HepG2 (cell line): ENCODE measurements around the gene ATRAID. TPM values are rescaled to one million over a fixed set of nuclear protein-coding genes. Genes with fewer than 3 reads are reported as not detected.

Experiments
- BRD4 ChIP-seq: sonication (generic); formaldehyde crosslinking; IDR thresholded peaks from 2 replicates; pipeline ENCODE4 v1.4.0; 2020; ENCODE audit warnings: missing genetic modification reagents
- EP300 ChIP-seq, 3 experiments: sonication (generic) in 1 of 3; formaldehyde crosslinking in 1 of 3; IDR thresholded peaks; 2 replicates each; pipeline versions ENCODE4 v1.5.1 to v1.6.1; 2011 to 2020; ENCODE audit warnings: low read depth in 2 of 3, low read length in 2 of 3, borderline replicate concordance in 1 of 3, improper control_type of control experiment in 1 of 3, mild to moderate bottlenecking in 1 of 3, missing genetic modification reagents in 1 of 3, moderate library complexity in 1 of 3
- FOXP1 ChIP-seq, 2 experiments: fragments of 450-650 bp in 1 of 2; IDR thresholded peaks; 2 replicates each; pipeline ENCODE4 v1.6.1; 2017 to 2018; ENCODE audit warnings: antibody characterized with exemption in 1 of 2
- KLF6 ChIP-seq: IDR thresholded peaks from 2 replicates; pipeline ENCODE4 v1.8.0; 2016; ENCODE audit warnings: missing biosample characterization, missing genetic modification reagents
- KLF9 ChIP-seq: IDR thresholded peaks from 2 replicates; pipeline ENCODE4 v1.6.1; 2016; ENCODE audit warnings: low read depth
- POLR2A ChIP-seq, 2 experiments: IDR thresholded peaks; 2 replicates each; pipeline ENCODE4 v1.6.1; 2011; ENCODE audit warnings: low read depth in 2 of 2, low read length in 2 of 2, mild to moderate bottlenecking in 1 of 2, moderate library complexity in 1 of 2; ENCODE audit not compliant: insufficient read depth in 1 of 2
- SALL2 ChIP-seq: sonication (generic); formaldehyde crosslinking; IDR thresholded peaks from 2 replicates; pipeline ENCODE4 v1.8.1; 2023; ENCODE audit warnings: mild to moderate bottlenecking, missing genetic modification reagents, inconsistent platforms
- SETDB1 ChIP-seq: sonication (generic); formaldehyde crosslinking; IDR thresholded peaks from 2 replicates; pipeline ENCODE4 v1.5.1; 2020; ENCODE audit warnings: missing genetic modification reagents, mild to moderate bottlenecking, borderline replicate concordance
- ZBTB38 ChIP-seq: sonication (generic); formaldehyde crosslinking; IDR thresholded peaks from 2 replicates; pipeline ENCODE4 v1.5.1; 2020; ENCODE audit warnings: mild to moderate bottlenecking, missing genetic modification reagents
- ZNF160 ChIP-seq: sonication (generic); formaldehyde crosslinking; IDR thresholded peaks from 2 replicates; pipeline ENCODE4 v1.8.0; 2022; ENCODE audit warnings: mild to moderate bottlenecking, inconsistent platforms, missing genetic modification reagents
- ZNF569 ChIP-seq: sonication (generic); formaldehyde crosslinking; IDR thresholded peaks from 2 replicates; pipeline ENCODE4 v1.5.0; 2020; ENCODE audit warnings: mild to moderate bottlenecking, missing genetic modification reagents, moderate library complexity, borderline replicate concordance
- ZNF572 ChIP-seq: sonication (generic); formaldehyde crosslinking; IDR thresholded peaks from 2 replicates; pipeline ENCODE4 v1.5.1; 2020; ENCODE audit warnings: mild to moderate bottlenecking, missing genetic modification reagents
- ZNF713 ChIP-seq: sonication (generic); formaldehyde crosslinking; IDR thresholded peaks from 2 replicates; pipeline ENCODE4 v1.4.0; 2020; ENCODE audit warnings: mild to moderate bottlenecking, missing genetic modification reagents
- ZNF788 ChIP-seq: sonication (generic); formaldehyde crosslinking; IDR thresholded peaks from 2 replicates; pipeline ENCODE4 v1.5.0; 2020; ENCODE audit warnings: mild to moderate bottlenecking, missing genetic modification reagents, borderline replicate concordance
- polyA plus RNA-seq, 8 experiments: library from polyadenylated mRNA; depleted of rRNA in 3 of 8; stranded (reverse) in 7 of 8; unstranded in 1 of 8; fragments of >200 nt; fragmentation: Illumina TruSeq in 4 of 8; extraction: Trizol in 4 of 8; gene quantifications; 2 replicates each; pipeline versions ENCODE4 v1.2.1 to v1.2.3, GENCODE V29; 2011 to 2016; ENCODE audit warnings: low read depth in 4 of 8, missing spikeins in 1 of 8, mixed read lengths in 1 of 8; ENCODE audit not compliant: insufficient read depth in 1 of 8
- total RNA-seq, 5 experiments: library from RNA; depleted of rRNA; stranded (reverse); fragments of >200 nt; fragmentation: Illumina TruSeq; extraction: Trizol; gene quantifications; 2 replicates each; pipeline ENCODE4 v1.2.3, GENCODE V29; 2016; ENCODE audit warnings: low read depth in 1 of 5
- TF ChIP-seq, protein P1 (sequence below): sonication (generic); formaldehyde crosslinking; IDR thresholded peaks from 2 replicates; pipeline ENCODE4 v1.4.0; 2020; ENCODE audit warnings: missing genetic modification reagents
- TF ChIP-seq, protein P2 (sequence below): sonication (generic); formaldehyde crosslinking; conservative IDR thresholded peaks from 2 replicates; pipeline ENCODE4 v1.4.0; 2020; ENCODE audit warnings: mild to moderate bottlenecking, missing genetic modification reagents, moderate library complexity
- TF ChIP-seq, protein P3 (sequence below): sonication (generic); formaldehyde crosslinking; IDR thresholded peaks from 2 replicates; pipeline ENCODE4 v1.5.0; 2020; ENCODE audit warnings: missing genetic modification reagents, mild to moderate bottlenecking, borderline replicate concordance
- TF ChIP-seq, protein P4 (sequence below): IDR thresholded peaks from 2 replicates; pipeline ENCODE4 v1.6.1; 2018; ENCODE audit warnings: missing genetic modification reagents

The ATRAID gene
- total and polyA plus RNA-seq, 2 of the 13 experiments (the other 11 are each of a cell fraction or from before 2014, with no cell fraction given) = 207 to 382 TPM

DNA sequence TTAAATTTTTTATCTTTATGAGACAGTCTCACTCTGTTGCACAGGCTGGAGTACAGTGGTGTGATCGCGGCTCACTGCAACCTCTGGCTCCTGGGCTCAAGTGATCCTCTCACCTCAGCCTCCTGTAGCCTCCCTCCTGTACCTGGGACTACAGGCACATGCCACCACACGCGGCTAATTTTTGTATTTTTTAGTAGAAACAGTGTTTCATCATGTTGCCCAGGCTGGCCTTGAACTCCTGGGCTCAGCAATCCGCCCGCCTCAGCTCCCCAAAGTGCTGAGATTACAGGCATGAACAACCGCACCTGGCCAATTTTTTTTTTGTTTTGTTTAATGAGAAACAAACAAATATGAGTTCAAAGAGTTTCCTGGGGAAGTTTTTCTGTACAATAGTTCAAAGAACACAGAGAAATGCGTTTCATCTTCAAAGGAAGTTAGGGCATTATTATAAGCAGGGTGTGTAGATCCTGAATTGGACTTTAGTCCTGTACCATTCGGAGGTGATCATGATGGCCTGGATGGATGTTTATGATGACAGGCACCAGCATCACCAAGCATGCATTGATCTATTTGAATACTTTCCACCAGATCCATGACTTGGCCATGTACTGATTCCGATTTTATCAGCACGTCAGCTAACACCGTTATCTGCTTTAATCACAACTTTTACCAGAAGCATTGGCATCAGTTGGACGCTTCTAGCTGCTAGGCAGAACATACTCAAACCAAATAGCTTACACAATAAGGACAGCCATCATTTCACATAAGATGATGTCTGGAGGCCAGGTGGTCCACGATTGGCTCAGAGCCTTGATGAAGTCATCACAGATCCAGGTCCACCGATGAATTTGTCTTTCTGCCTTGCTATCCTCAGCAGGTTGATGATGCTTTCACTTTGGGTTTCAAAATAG lies 34.1 kb upstream of the ATRAID start (continued):
- TF ChIP-seq, protein P1, sequence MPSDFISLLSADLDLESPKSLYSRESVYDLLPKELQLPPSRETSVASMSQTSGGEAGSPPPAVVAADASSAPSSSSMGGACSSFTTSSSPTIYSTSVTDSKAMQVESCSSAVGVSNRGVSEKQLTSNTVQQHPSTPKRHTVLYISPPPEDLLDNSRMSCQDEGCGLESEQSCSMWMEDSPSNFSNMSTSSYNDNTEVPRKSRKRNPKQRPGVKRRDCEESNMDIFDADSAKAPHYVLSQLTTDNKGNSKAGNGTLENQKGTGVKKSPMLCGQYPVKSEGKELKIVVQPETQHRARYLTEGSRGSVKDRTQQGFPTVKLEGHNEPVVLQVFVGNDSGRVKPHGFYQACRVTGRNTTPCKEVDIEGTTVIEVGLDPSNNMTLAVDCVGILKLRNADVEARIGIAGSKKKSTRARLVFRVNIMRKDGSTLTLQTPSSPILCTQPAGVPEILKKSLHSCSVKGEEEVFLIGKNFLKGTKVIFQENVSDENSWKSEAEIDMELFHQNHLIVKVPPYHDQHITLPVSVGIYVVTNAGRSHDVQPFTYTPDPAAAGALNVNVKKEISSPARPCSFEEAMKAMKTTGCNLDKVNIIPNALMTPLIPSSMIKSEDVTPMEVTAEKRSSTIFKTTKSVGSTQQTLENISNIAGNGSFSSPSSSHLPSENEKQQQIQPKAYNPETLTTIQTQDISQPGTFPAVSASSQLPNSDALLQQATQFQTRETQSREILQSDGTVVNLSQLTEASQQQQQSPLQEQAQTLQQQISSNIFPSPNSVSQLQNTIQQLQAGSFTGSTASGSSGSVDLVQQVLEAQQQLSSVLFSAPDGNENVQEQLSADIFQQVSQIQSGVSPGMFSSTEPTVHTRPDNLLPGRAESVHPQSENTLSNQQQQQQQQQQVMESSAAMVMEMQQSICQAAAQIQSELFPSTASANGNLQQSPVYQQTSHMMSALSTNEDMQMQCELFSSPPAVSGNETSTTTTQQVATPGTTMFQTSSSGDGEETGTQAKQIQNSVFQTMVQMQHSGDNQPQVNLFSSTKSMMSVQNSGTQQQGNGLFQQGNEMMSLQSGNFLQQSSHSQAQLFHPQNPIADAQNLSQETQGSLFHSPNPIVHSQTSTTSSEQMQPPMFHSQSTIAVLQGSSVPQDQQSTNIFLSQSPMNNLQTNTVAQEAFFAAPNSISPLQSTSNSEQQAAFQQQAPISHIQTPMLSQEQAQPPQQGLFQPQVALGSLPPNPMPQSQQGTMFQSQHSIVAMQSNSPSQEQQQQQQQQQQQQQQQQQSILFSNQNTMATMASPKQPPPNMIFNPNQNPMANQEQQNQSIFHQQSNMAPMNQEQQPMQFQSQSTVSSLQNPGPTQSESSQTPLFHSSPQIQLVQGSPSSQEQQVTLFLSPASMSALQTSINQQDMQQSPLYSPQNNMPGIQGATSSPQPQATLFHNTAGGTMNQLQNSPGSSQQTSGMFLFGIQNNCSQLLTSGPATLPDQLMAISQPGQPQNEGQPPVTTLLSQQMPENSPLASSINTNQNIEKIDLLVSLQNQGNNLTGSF (CRISPR knock-in tag) = no peak; the same call in 1 of the 2 replicates
- TF ChIP-seq ZNF713 (CRISPR knock-in tag) = no peak
- peak; percentile 71 to 98 for TF ChIP-seq EP300 (IDR thresholded peaks at IDR 0.05; ENCODE audit: low read depth in 2 of 2, low read length in 2 of 2)
- TF ChIP-seq EP300 (CRISPR knock-in tag; IDR thresholded peaks at IDR 0.05; ENCODE audit: borderline replicate concordance) = peak; percentile 97
- TF ChIP-seq KLF6 (CRISPR knock-in tag) = peak; percentile 58; the same call in 1 of the 2 replicates
- no peak for TF ChIP-seq ZNF572 (CRISPR knock-in tag)
- TF ChIP-seq KLF9 (CRISPR knock-in tag) = peak; percentile 54; the same call in 1 of the 2 replicates
- TF ChIP-seq FOXP1 (IDR thresholded peaks at IDR 0.05) = peak; percentile 97
- peak; percentile 100 for TF ChIP-seq FOXP1 (CRISPR knock-in tag; IDR thresholded peaks at IDR 0.05)
- no peak for TF ChIP-seq SETDB1 (CRISPR knock-in tag)
- TF ChIP-seq ZNF569 = peak; percentile 94; the same call in 1 of the 2 replicates
- TF ChIP-seq SALL2 (CRISPR knock-in tag) = peak; percentile 59
- TF ChIP-seq, protein P2, sequence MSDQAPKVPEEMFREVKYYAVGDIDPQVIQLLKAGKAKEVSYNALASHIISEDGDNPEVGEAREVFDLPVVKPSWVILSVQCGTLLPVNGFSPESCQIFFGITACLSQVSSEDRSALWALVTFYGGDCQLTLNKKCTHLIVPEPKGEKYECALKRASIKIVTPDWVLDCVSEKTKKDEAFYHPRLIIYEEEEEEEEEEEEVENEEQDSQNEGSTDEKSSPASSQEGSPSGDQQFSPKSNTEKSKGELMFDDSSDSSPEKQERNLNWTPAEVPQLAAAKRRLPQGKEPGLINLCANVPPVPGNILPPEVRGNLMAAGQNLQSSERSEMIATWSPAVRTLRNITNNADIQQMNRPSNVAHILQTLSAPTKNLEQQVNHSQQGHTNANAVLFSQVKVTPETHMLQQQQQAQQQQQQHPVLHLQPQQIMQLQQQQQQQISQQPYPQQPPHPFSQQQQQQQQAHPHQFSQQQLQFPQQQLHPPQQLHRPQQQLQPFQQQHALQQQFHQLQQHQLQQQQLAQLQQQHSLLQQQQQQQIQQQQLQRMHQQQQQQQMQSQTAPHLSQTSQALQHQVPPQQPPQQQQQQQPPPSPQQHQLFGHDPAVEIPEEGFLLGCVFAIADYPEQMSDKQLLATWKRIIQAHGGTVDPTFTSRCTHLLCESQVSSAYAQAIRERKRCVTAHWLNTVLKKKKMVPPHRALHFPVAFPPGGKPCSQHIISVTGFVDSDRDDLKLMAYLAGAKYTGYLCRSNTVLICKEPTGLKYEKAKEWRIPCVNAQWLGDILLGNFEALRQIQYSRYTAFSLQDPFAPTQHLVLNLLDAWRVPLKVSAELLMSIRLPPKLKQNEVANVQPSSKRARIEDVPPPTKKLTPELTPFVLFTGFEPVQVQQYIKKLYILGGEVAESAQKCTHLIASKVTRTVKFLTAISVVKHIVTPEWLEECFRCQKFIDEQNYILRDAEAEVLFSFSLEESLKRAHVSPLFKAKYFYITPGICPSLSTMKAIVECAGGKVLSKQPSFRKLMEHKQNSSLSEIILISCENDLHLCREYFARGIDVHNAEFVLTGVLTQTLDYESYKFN (CRISPR knock-in tag) = peak; percentile 99
- TF ChIP-seq ZNF788 (CRISPR knock-in tag) = peak; percentile 82; the same call in 1 of the 2 replicates
- TF ChIP-seq, protein P3, sequence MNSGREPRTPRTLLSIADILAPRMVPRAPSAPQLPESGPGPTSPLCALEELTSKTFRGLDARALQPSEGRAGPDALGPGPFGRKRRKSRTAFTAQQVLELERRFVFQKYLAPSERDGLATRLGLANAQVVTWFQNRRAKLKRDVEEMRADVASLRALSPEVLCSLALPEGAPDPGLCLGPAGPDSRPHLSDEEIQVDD = no peak
- peak; percentile 85 for TF ChIP-seq ZBTB38 (CRISPR knock-in tag)
- TF ChIP-seq, protein P4, sequence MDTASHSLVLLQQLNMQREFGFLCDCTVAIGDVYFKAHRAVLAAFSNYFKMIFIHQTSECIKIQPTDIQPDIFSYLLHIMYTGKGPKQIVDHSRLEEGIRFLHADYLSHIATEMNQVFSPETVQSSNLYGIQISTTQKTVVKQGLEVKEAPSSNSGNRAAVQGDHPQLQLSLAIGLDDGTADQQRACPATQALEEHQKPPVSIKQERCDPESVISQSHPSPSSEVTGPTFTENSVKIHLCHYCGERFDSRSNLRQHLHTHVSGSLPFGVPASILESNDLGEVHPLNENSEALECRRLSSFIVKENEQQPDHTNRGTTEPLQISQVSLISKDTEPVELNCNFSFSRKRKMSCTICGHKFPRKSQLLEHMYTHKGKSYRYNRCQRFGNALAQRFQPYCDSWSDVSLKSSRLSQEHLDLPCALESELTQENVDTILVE (CRISPR knock-in tag) = peak; percentile 91
- TF ChIP-seq POLR2A (IDR thresholded peaks at IDR 0.05; ENCODE audit: insufficient read depth in 1 of 2, low read depth in 2 of 2, low read length in 2 of 2) = peak in 1 of 2 experiments; percentile 40; a peak in 1 of 4 replicates
- TF ChIP-seq ZNF160 (CRISPR knock-in tag) = no peak
- TF ChIP-seq BRD4 = peak; percentile 69
